CD4-positive, alpha-beta T cell treated with Interleukin-15 for 4 hours (primary cell): ENCODE data around the gene LAGE3.

Experiments used
- DNase-seq: peaks from one replicate; pipeline ENCODE4 v3.0.0-alpha.2; 2020; ENCODE audit warnings: low spot score

The LAGE3 gene

DNA sequence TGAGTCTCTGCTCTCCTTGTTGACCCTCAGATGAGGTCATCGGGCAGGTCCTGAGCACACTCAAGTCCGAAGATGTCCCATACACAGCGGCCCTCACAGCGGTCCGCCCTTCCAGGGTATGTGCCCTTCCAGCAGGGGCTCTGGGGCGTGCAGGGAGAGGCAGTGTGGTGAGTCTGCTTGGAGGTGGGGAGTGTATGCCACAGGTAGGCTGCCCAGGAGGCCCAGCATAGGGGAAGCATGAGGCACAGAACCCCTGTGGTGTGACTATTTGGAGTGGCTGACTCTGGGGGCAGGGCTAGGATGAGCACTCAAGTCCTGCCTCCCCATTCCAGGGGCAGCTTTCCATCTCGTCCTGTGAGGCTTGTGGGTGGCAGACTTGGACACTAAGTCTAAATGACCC is 45.5 kb downstream of the LAGE3 start:
- DNase-seq: no peak

- no peak for DNase-seq
Measured at GRCh38 chrX:154432210-154432609, 46.9 kb downstream of the LAGE3 start.

DNA sequence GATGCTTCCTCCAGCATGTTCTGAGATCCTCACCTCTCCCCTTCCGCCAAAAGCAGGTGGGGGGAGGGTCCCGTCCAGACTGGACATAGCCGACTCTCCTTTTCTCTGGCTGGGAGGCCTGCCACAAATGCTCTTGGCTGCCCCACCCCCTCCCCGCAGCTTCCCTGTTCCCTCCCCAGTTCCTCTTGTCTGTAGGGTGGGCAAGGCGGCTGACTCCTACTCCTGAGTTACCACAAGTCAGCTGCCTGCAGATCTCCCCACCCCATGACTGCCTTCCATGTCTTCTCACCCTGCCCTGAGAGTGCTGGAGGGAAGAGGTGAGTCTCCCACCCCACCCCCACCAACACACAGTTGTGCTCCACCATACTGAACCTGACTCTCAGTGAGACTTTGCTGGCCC is 47.7 kb downstream of the LAGE3 start:
- DNase-seq: no peak

DNA sequence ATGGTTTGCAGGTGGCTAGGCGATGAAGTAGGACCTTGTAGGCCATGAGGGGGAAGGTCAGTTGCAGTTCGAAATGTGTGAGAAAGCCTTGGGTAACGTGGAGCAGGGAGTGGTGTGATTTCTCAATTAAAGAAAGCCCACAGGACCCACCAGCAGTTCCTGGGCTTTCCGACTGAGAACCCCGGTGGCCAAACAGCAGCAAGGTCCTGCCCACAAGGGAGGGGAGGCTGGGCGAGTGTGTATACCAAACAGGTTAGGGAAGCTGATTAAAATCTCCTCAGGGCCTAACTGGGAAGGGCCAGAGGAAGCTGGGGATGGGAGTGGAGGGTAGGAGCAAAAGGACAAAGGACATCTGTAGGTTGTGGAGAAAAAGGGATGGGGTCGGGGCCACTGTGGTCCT is 48.2 kb downstream of the LAGE3 start:
- no peak for DNase-seq

GRCh38 chrX:154430479-154430878 is 48.6 kb downstream of the LAGE3 start:
- DNase-seq: no peak

DNA sequence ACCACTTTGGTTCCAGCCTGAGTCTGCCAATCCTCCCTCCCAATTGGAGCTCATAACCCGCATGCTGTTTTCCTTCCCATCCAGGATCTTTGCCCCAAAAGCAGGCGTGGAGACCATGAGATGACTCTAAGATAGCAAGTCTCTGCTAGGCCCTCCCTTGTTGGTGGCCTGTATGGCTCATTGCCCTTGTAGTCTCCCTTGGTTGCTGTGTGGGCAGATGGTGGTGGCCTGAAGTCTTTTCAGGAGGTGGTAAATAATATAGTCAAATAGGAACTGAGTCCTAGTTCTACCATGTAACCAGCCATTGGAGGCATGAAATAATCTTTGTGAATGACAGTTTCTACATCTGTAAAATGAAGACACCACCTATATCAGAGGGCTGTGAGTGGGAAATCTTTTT is 49.4 kb downstream of the LAGE3 start:
- DNase-seq: no peak

DNA sequence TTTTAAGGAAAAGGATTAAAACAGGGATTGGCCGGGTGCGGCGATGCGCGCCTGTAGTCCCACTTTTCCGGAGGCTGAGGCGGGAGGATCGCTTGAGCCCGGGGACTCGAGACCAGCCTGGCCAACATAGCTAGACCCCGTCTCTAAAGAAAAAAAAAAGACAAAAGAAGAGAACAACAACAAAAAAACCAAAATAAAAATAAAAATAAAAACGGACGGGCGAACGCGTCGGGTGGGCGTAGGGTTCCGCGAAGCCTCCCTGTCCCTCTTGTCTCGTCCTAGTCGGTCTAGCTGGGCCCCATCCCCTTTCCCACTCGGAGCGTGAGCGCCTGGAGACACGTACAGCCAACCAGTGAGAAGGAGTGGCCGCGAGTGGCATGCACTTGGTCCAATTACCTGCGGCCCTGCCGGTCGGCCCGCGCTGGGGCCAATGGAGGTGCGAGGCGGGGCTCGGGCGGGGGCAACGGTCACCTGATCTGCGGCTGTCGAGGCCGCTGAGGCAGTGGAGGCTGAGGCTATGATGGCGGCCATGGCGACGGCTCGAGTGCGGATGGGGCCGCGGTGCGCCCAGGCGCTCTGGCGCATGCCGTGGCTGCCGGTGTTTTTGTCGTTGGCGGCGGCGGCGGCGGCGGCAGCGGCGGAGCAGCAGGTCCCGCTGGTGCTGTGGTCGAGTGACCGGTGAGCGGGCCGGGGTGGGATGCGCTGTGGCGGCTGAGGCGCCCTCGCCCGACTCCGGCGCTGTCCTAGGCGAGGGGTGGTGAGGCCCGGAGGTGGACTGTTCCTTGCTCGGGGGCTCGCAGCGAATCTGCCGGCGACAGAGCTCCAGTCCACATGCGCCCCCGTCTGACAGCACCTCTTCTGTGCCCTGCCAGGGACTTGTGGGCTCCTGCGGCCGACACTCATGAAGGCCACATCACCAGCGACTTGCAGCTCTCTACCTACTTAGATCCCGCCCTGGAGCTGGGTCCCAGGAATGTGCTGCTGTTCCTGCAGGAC is 50.6 kb downstream of the LAGE3 start, which contains the start of gene ATP6AP1:
Gene ATP6AP1, plus strand, starts transcription at position 502 of the 996 bp plus-strand sequence. Its CDS starts 16 bp downstream, at position 518.
- DNase-seq: peak; percentile 90
